SJSA1 (cell line): ENCODE data around the gene TRIM46. TPM values are rescaled to one million over a fixed set of nuclear protein-coding genes. Genes with fewer than 3 reads are reported as not detected.
A peak's percentile ranks its signal among the peaks of the same experiment; 100 is the strongest.
"Not testable (repeated sequence)": the region's sequence is repeated elsewhere in the genome, so short reads cannot be mapped to it uniquely, and the experiment has no call there.

ENCODE experiments used
- DNase-seq, 2 experiments: peaks; one replicate each; pipeline ENCODE4 v3.0.0-alpha.2; 2015 to 2020; ENCODE audit warnings: low spot score in 2 of 2, low read depth in 1 of 2
- H3K27ac ChIP-seq: fragments of 250-450 bp; sonication (Bioruptor Pico); 2 replicates; pipeline ENCODE4 v1.5.1; 2020; ENCODE audit warnings: mild to moderate bottlenecking, moderate library complexity
- H3K27me3 ChIP-seq: fragments of 250-450 bp; sonication (Bioruptor Pico); replicated peaks from 2 replicates; pipeline ENCODE4 v1.5.1; 2020; ENCODE audit warnings: mild to moderate bottlenecking, moderate library complexity
- H3K36me3 ChIP-seq: fragments of 250-450 bp; sonication (Bioruptor Pico); 2 replicates; pipeline ENCODE4 v1.5.1; 2020; ENCODE audit warnings: mild to moderate bottlenecking
- H3K4me1 ChIP-seq: fragments of 250-450 bp; sonication (Bioruptor Pico); replicated peaks from 2 replicates; pipeline ENCODE4 v1.6.1; 2021; ENCODE audit warnings: mild to moderate bottlenecking
- H3K4me3 ChIP-seq: fragments of 250-450 bp; sonication (Bioruptor Pico); 2 replicates; pipeline ENCODE4 v1.5.1; 2020; ENCODE audit warnings: mild to moderate bottlenecking
- H3K9me3 ChIP-seq: fragments of 250-450 bp; sonication (Bioruptor Pico); replicated peaks from 2 replicates; pipeline ENCODE4 v1.5.1; 2020; ENCODE audit warnings: mild to moderate bottlenecking
- total RNA-seq: library from RNA; depleted of rRNA; stranded (reverse); fragments of >200 nt; shearing (Covaris generic); gene quantifications from 2 replicates; pipeline ENCODE4 v1.2.3, GENCODE V29; 2014

The TRIM46 gene
- total RNA-seq, 1 experiment from 2014 or later, result 0.21 TPM

GRCh38 chr1:155131856-155132255 lies 41.8 kb upstream of the TRIM46 start:
- H3K27ac ChIP-seq, result no peak overlapping the region
- DNase-seq, result no peak
- H3K4me1 ChIP-seq, result peaks cover 51% of the 10 kb centered on the region
- peaks cover 6% of the 10 kb centered on the region; the same call in 1 of the 2 replicates for H3K36me3 ChIP-seq
- no peak overlapping the region for H3K4me3 ChIP-seq
- H3K27me3 ChIP-seq, result peaks cover 13% of the 10 kb centered on the region
- H3K9me3 ChIP-seq, result no peaks in the 10 kb centered on the region

- Histone ChIP-seq H3K4me1 (peaks cover 37% of the 10 kb centered on the region), H3K36me3 (peaks cover 23% of the 10 kb centered on the region), H3K9me3 (no peaks in the 10 kb centered on the region), H3K27me3 (no peaks in the 10 kb centered on the region), H3K4me3 (no peak overlapping the region), H3K27ac (no peak overlapping the region)
- DNase-seq, result no peak
These were observed 39.8 kb upstream of the TRIM46 start for GRCh38 chr1:155133799-155134281.

- no peaks in the 10 kb centered on the region for H3K27me3 ChIP-seq
- H3K27ac ChIP-seq, result no peak overlapping the region; the same call in 1 of the 2 replicates
These were observed 39.3 kb upstream of the TRIM46 start for GRCh38 chr1:155134322-155134721.

GRCh38 chr1:155134880-155135414 lies 38.7 kb upstream of the TRIM46 start:
- Histone ChIP-seq H3K27me3 (no peaks in the 10 kb centered on the region), H3K4me1 (peaks cover 32% of the 10 kb centered on the region), H3K4me3 (peak overlapping the region; percentile 50), H3K27ac (peak overlapping the region; percentile 89), H3K9me3 (no peaks in the 10 kb centered on the region), H3K36me3 (peaks cover 26% of the 10 kb centered on the region)
- peak; percentile 82 to 93 for DNase-seq

More at GRCh38 chr1:155134322-155134721, 39.3 kb upstream of the TRIM46 start:
- Histone ChIP-seq H3K36me3 (peaks cover 24% of the 10 kb centered on the region), H3K9me3 (no peaks in the 10 kb centered on the region), H3K4me3 (no peak overlapping the region), H3K4me1 (peaks cover 37% of the 10 kb centered on the region)
- no peak for DNase-seq

DNA sequence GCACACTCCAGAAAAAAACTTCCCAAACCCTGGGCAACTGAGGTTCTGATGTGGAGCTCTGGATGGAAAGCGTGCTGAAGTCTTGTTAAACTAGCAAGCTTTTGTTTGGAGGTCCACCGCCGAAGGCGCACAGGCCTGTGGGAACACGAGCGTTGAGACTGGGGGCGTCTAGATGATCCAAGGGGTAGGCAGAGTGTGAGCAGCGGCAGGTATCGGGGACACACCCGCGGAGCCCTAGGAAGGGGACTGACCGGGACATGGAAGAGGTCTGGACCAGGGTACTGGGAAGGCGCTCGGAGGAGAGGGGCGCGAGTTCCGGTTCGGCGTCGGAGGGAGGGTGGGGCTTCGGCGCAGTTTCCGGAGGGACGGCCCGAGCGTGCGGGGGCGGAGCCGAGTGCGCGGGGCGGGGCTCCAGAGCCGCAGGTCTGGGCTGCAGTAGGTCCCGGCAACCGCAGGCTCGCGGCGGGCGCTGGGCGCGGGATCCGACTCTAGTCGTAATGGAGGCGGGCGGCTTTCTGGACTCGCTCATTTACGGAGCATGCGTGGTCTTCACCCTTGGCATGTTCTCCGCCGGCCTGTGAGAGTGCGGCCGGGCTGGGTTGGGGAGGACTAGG lies 38.1 kb upstream of the TRIM46 start, which contains the start of gene SLC50A1:
TSS of gene SLC50A1 (plus strand) at position 438 of the 614 bp plus-strand sequence. CDS start at position 498, 60 bp downstream.
- peaks cover 30% of the 10 kb centered on the region for H3K36me3 ChIP-seq
- H3K4me3 ChIP-seq, result peak within 1 kb of the TSS; percentile 50
- H3K4me1 ChIP-seq, result peaks cover 33% of the 10 kb centered on the region
- DNase-seq, result peak; percentile 92 to 96
- peak within 1 kb of the TSS; percentile 89 for H3K27ac ChIP-seq
- no peaks in the 10 kb centered on the region for H3K27me3 ChIP-seq
- no peaks in the 10 kb centered on the region for H3K9me3 ChIP-seq

DNA sequence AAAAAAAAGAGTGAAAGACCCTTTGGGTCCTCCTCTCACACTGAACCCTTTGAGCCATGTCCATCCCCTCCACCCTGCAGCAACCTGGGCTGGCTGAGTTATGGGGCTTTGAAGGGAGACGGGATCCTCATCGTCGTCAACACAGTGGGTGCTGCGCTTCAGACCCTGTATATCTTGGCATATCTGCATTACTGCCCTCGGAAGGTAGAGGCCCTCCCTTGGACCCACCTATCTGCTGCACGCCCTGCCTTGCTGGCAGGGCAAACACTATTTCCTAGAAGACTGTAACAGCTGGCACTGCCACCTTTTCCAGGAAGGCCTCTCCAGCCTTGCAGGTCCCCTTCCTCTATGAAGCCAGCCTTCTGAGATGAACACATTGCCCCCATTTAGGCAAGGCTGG lies 36.9 kb upstream of the TRIM46 start:
- H3K9me3 ChIP-seq, result no peaks in the 10 kb centered on the region
- no peak for DNase-seq
- H3K4me1 ChIP-seq, result peaks cover 34% of the 10 kb centered on the region
- H3K36me3 ChIP-seq, result peaks cover 30% of the 10 kb centered on the region
- H3K27me3 ChIP-seq, result no peaks in the 10 kb centered on the region; the same call in 1 of the 2 replicates
- H3K27ac ChIP-seq, result no peak overlapping the region
- peak overlapping the region; percentile 50 for H3K4me3 ChIP-seq

GRCh38 chr1:155137154-155137949 lies 36.3 kb upstream of the TRIM46 start:
- no peaks in the 10 kb centered on the region for H3K9me3 ChIP-seq
- no peaks in the 10 kb centered on the region; the same call in 1 of the 2 replicates for H3K27me3 ChIP-seq
- peaks cover 30% of the 10 kb centered on the region for H3K36me3 ChIP-seq
- peaks cover 34% of the 10 kb centered on the region for H3K4me1 ChIP-seq
- H3K27ac ChIP-seq, result no peak overlapping the region
- no peak overlapping the region; the same call in 1 of the 2 replicates for H3K4me3 ChIP-seq
- no peak for DNase-seq

DNA sequence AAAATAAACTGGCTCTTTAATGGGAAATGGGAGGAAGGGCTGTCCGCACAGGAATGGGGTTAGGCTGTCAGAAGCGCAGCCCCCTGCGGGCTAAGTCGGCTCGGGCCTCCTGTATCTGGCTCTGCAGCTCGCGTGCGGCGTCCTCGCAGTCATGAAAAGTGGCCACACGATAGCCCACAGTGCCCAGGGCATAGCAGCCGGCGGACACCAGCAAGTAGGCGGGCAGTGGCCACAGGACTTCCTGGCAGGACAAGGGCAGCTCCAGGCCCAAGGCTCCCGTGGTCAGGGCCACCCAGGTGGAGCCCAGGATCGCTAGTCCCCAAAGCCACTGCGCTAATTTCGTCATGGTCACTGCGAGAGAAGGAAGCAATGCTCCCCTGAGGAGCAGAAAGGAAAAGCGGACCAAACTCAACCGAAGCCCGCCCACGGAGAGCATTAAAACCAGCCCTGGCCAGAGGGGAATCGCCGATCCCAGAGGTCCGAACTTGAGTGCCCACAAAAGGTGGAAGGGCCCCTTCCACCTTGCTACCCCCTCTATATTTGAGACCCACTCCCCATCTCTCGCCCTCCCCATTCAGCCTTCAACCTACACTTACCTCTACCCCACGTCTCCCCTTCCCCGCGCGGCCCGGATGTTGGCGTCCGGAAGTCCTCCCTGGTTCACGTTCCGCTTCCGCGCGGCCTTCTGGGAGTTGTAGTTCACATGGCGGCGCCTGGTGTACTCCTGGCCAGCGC lies 33.6 kb upstream of the TRIM46 start, which contains the start of gene DPM3:
TSS of gene DPM3 (minus strand) at position 637 of the 735 bp plus-strand sequence. CDS start at position 346, 291 bp downstream.
- H3K27me3 ChIP-seq, result no peaks in the 10 kb centered on the region; the same call in 1 of the 2 replicates
- H3K4me1 ChIP-seq, result peaks cover 26% of the 10 kb centered on the region
- H3K4me3 ChIP-seq, result peak within 1 kb of the TSS; percentile 67
- peak within 1 kb of the TSS; percentile 74 for H3K27ac ChIP-seq
- no peaks in the 10 kb centered on the region for H3K9me3 ChIP-seq
- DNase-seq, result peak; percentile 78 to 87
- H3K36me3 ChIP-seq, result peaks cover 24% of the 10 kb centered on the region

GRCh38 chr1:155140630-155140953 lies 33.1 kb upstream of the TRIM46 start:
- Histone ChIP-seq H3K9me3 (no peaks in the 10 kb centered on the region), H3K4me3 (peak overlapping the region; percentile 67), H3K4me1 (peaks cover 22% of the 10 kb centered on the region), H3K27me3 (no peaks in the 10 kb centered on the region; the same call in 1 of the 2 replicates), H3K36me3 (peaks cover 24% of the 10 kb centered on the region), H3K27ac (no peak overlapping the region)
- DNase-seq, result no peak

GRCh38 chr1:155141749-155142148 lies 31.9 kb upstream of the TRIM46 start:
- Histone ChIP-seq H3K27ac (no peak overlapping the region), H3K4me3 (no peak overlapping the region), H3K9me3 (no peaks in the 10 kb centered on the region), H3K4me1 (peaks cover 15% of the 10 kb centered on the region), H3K27me3 (no peaks in the 10 kb centered on the region; the same call in 1 of the 2 replicates), H3K36me3 (peaks cover 24% of the 10 kb centered on the region)
- DNase-seq, result no peak

DNA sequence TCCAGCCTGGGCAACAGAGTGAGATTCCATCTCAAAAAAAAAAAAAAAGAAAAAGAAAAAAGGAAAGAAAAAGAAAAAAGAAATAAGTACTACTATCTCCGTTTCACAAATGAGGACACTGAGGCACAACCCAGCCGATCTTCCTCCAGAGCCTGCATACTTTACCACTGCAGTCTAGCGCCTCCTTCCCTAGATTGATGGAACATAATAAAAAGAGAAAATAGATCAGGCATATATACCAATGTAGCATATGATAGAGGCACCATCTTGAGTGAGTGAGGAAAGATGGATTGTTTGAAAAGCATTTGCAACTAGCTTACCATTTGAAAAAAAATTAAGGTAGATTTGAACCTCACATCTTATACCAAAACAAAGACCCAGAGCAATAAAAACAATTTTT lies 28.2 kb upstream of the TRIM46 start:
- no peaks in the 10 kb centered on the region for H3K9me3 ChIP-seq
- no peak for DNase-seq
- H3K27me3 ChIP-seq, result peaks cover 4% of the 10 kb centered on the region; the same call in 1 of the 2 replicates
- H3K4me1 ChIP-seq, result peaks cover 2% of the 10 kb centered on the region
- H3K27ac ChIP-seq, result no peak overlapping the region
- no peaks in the 10 kb centered on the region for H3K36me3 ChIP-seq
- no peak overlapping the region for H3K4me3 ChIP-seq

DNA sequence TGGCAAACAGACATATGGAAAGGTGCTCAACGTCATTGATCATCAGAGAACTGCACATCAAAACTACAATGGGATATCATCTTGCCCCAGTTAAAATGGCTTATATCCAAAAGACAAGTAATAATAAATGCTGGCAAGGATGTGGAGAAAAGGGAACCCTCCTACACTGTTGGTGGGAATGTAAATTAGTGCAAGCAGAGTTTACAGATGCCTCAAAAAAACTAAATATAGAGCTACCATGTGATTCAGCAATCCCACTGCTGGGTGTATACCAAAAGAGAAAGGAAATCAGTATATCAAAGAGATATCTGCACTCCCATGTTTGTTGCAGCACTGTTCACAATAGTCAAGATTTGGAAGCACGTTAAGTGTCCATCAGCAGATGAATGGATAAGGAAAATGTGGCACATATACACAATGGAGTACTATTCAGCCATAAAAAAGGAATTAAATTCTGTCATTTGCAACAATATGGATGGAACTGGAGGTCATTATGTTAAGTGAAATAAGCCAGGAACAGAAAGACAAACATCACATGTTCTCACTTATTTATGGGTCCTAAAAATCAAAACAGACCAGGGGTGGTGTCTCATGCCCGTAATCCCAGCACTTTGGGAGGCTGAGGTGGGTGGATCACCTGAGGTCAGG lies 17.5 kb upstream of the TRIM46 start:
- DNase-seq, result not testable (repeated sequence)

GRCh38 chr1:155158991-155159390 lies 14.7 kb upstream of the TRIM46 start:
- no peak for DNase-seq
- H3K36me3 ChIP-seq, result no peaks in the 10 kb centered on the region
- peaks cover 4% of the 10 kb centered on the region; the same call in 1 of the 2 replicates for H3K27me3 ChIP-seq
- no peaks in the 10 kb centered on the region for H3K9me3 ChIP-seq
- no peak overlapping the region for H3K4me3 ChIP-seq
- H3K4me1 ChIP-seq, result no peaks in the 10 kb centered on the region
- H3K27ac ChIP-seq, result no peak overlapping the region

More for the DNA sequence above, 17.5 kb upstream of the TRIM46 start:
- H3K36me3 ChIP-seq, H3K27ac ChIP-seq, H3K4me3 ChIP-seq, H3K4me1 ChIP-seq, H3K9me3 ChIP-seq: not testable (repeated sequence)
- H3K27me3 ChIP-seq, result peaks cover 12% of the 10 kb centered on the region
